Upper lobe of left lung (tissue), 4 donors: Measurements from ENCODE around the gene TAF8.

Source experiments
- CTCF ChIP-seq, 6 experiments: fragments of 450-650 bp in 4 of 6; fragments of 200-600 bp in 2 of 6; sonication (generic) in 2 of 6; IDR thresholded peaks; one replicate each; pipeline ENCODE4 v1.5.1; 2016 to 2019; ENCODE audit warnings: antibody characterized with exemption in 6 of 6
- EP300 ChIP-seq, 4 donors: sonication (generic); formaldehyde crosslinking; IDR thresholded peaks; one replicate each; pipeline ENCODE4 v1.5.1; 2017; ENCODE audit warnings: antibody characterized with exemption in 4 of 4, control low read depth in 2 of 4

- no peak for TF ChIP-seq CTCF (IDR thresholded peaks at IDR 0.05)
- no peak for TF ChIP-seq EP300 (IDR thresholded peaks at IDR 0.05)
Observed at GRCh38 chr6:42093582-42094329, 43.4 kb downstream of the TAF8 start.
